Neural cell (in vitro differentiated cells): ENCODE data around the gene PARVB. TPM values are rescaled to one million over a fixed set of nuclear protein-coding genes. Genes with fewer than 3 reads are reported as not detected.

Experiments used
- H2AFZ ChIP-seq: fragments of 200-600, 300-800 bp; sonication (generic), shearing (Covaris generic); 2 replicates; pipeline ENCODE4 v1.6.0; 2014; ENCODE audit warnings: low read depth, mild to moderate bottlenecking, antibody characterized with exemption, low read length, moderate library complexity
- H3F3A ChIP-seq: fragments of 200-600 bp; shearing (Covaris generic); 2 replicates; pipeline ENCODE4 v1.6.1; 2016; ENCODE audit warnings: mild to moderate bottlenecking, moderate library complexity, mixed read lengths, antibody characterized with exemption, low read length; ENCODE audit not compliant: insufficient read depth, poor library complexity, severe bottlenecking
- H3K27ac ChIP-seq: fragments of 200-600, 300-800 bp; sonication (generic), shearing (Covaris generic); 2 replicates; pipeline ENCODE4 v1.5.1; 2014; ENCODE audit warnings: mild to moderate bottlenecking, low read length, moderate library complexity
- H3K27me3 ChIP-seq: fragments of 300-800, 200-600 bp; sonication (generic), shearing (Covaris generic); 2 replicates; pipeline ENCODE4 v1.6.0; 2014; ENCODE audit warnings: mild to moderate bottlenecking, low read depth, low read length, moderate library complexity; ENCODE audit not compliant: insufficient read depth
- H3K36me3 ChIP-seq: fragments of 300-800, 200-600 bp; sonication (generic), shearing (Covaris generic); 2 replicates; pipeline ENCODE4 v1.5.1; 2014; ENCODE audit warnings: mild to moderate bottlenecking, antibody characterized with exemption, low read length, moderate library complexity; ENCODE audit not compliant: insufficient read depth
- H3K4me2 ChIP-seq: fragments of 300-800, 200-600 bp; sonication (generic), shearing (Covaris generic); 2 replicates; pipeline ENCODE4 v1.6.0; 2014; ENCODE audit warnings: mild to moderate bottlenecking, low read length
- H3K4me3 ChIP-seq: fragments of 300-800, 200-600 bp; sonication (generic), shearing (Covaris generic); 2 replicates; pipeline ENCODE4 v1.5.1; 2014; ENCODE audit warnings: mild to moderate bottlenecking, low read length, moderate library complexity
- H3K79me2 ChIP-seq: fragments of 200-600 bp; shearing (Covaris generic); replicated peaks from 2 replicates; pipeline ENCODE4 v1.6.0; 2014; ENCODE audit warnings: mild to moderate bottlenecking, low read length, moderate library complexity; ENCODE audit not compliant: insufficient read depth
- H3K9ac ChIP-seq: fragments of 300-800, 200-600 bp; sonication (generic), shearing (Covaris generic); 2 replicates; pipeline ENCODE4 v1.6.1; 2016; ENCODE audit warnings: mild to moderate bottlenecking, low read length, mixed read lengths
- H3K9me2 ChIP-seq: fragments of 200-600 bp; shearing (Covaris generic); 2 replicates; pipeline ENCODE4 v1.6.1; 2016; ENCODE audit warnings: mild to moderate bottlenecking, low read length, mixed read lengths; ENCODE audit not compliant: insufficient read depth
- H3K9me3 ChIP-seq: fragments of 200-600, 300-800 bp; sonication (generic), shearing (Covaris generic); 2 replicates; pipeline ENCODE4 v1.6.1; 2016; ENCODE audit warnings: mild to moderate bottlenecking, mixed run types, low read length, moderate library complexity, mixed read lengths
- H4K20me1 ChIP-seq: fragments of 200-600 bp; shearing (Covaris generic); 2 replicates; pipeline ENCODE4 v1.6.1; 2016; ENCODE audit warnings: mild to moderate bottlenecking, mixed run types; ENCODE audit not compliant: insufficient read depth
- CTCF ChIP-seq: fragments of 450-650 bp; IDR thresholded peaks from 2 replicates; pipeline ENCODE4 v1.5.1; 2014; ENCODE audit warnings: antibody characterized with exemption, mild to moderate bottlenecking, moderate library complexity; ENCODE audit not compliant: poor library complexity, severe bottlenecking
- EP300 ChIP-seq: fragments of 450-650 bp; conservative IDR thresholded peaks from 2 replicates; pipeline ENCODE4 v1.6.1; 2014; ENCODE audit warnings: antibody characterized with exemption, mild to moderate bottlenecking, moderate library complexity; ENCODE audit not compliant: poor library complexity, severe bottlenecking
- EZH2 ChIP-seq: fragments of 200-600, 300-800 bp; shearing (Covaris generic), sonication (generic); IDR thresholded peaks from 2 replicates; pipeline ENCODE4 v1.6.1; 2014; ENCODE audit warnings: antibody characterized with exemption, low read length, borderline replicate concordance, mild to moderate bottlenecking; ENCODE audit not compliant: insufficient read depth, poor library complexity, severe bottlenecking
- MXI1 ChIP-seq: fragments of 450-650 bp; conservative IDR thresholded peaks from 2 replicates; pipeline ENCODE4 v1.6.1; 2014; ENCODE audit warnings: antibody characterized with exemption, mild to moderate bottlenecking; ENCODE audit not compliant: poor library complexity, severe bottlenecking
- POLR2AphosphoS5 ChIP-seq: IDR thresholded peaks from 2 replicates; pipeline ENCODE4 v1.6.1; 2012
- RAD21 ChIP-seq: fragments of 450-650 bp; conservative IDR thresholded peaks from 2 replicates; pipeline ENCODE4 v1.6.1; 2014; ENCODE audit warnings: antibody characterized with exemption, mild to moderate bottlenecking, moderate library complexity
- REST ChIP-seq: IDR thresholded peaks from 2 replicates; pipeline ENCODE4 v1.6.1; 2012; ENCODE audit warnings: borderline replicate concordance
- SMC3 ChIP-seq: fragments of 450-650 bp; conservative IDR thresholded peaks from 2 replicates; pipeline ENCODE4 v1.6.1; 2014; ENCODE audit warnings: antibody characterized with exemption, mild to moderate bottlenecking, moderate library complexity; ENCODE audit not compliant: poor library complexity
- TAF1 ChIP-seq: IDR thresholded peaks from 2 replicates; pipeline ENCODE4 v1.6.1; 2012; ENCODE audit warnings: low read depth
- polyA plus RNA-seq: library from polyadenylated mRNA; depleted of rRNA; stranded (reverse); fragments of >200 nt; gene quantifications from 2 replicates; pipeline ENCODE4 v1.2.3, GENCODE V29; 2014

The PARVB gene
- polyA plus RNA-seq, 1 donor from 2014 or later, result 1.2 TPM

GRCh38 chr22:44147821-44148574 lies 123.9 kb downstream of the PARVB start:
- peak overlapping the region; percentile 51 for H3K9ac ChIP-seq
- no peaks in the 10 kb centered on the region for H3F3A ChIP-seq
- no peaks in the 10 kb centered on the region for H4K20me1 ChIP-seq
- H3K9me2 ChIP-seq, result no peaks in the 10 kb centered on the region
- H3K9me3 ChIP-seq, result no peaks in the 10 kb centered on the region
- H3K27me3 ChIP-seq, result no peaks in the 10 kb centered on the region
- no peaks in the 10 kb centered on the region for H3K36me3 ChIP-seq
- H3K79me2 ChIP-seq, result no peaks in the 10 kb centered on the region
- peak overlapping the region; percentile 11 for H3K4me2 ChIP-seq
- H3K27ac ChIP-seq, result peak overlapping the region; percentile 34
- TF ChIP-seq SMC3 (peak; percentile 10), MXI1 (peak; percentile 20), EP300 (peak; percentile 21), RAD21 (no peak)
- peak overlapping the region; percentile 37 for H3K4me3 ChIP-seq
- peak overlapping the region; percentile 4 for H2AFZ ChIP-seq

GRCh38 chr22:44151676-44152075 lies 127.6 kb downstream of the PARVB start:
- Histone ChIP-seq H3K27me3 (no peaks in the 10 kb centered on the region), H3K9me3 (no peaks in the 10 kb centered on the region), H2AFZ (no peak overlapping the region), H3K4me2 (no peak overlapping the region), H3K9me2 (no peaks in the 10 kb centered on the region), H3F3A (no peaks in the 10 kb centered on the region), H3K9ac (no peak overlapping the region), H4K20me1 (no peaks in the 10 kb centered on the region), H3K27ac (no peak overlapping the region), H3K36me3 (no peaks in the 10 kb centered on the region), H3K4me3 (no peak overlapping the region), H3K79me2 (no peaks in the 10 kb centered on the region)
- no peak for TF ChIP-seq REST
- TF ChIP-seq EZH2, result no peak
- no peak for TF ChIP-seq SMC3
- TF ChIP-seq CTCF, result no peak
- no peak for TF ChIP-seq MXI1
- no peak for TF ChIP-seq TAF1
- TF ChIP-seq RAD21, result no peak
- TF ChIP-seq POLR2AphosphoS5, result no peak
- no peak for TF ChIP-seq EP300
